LNCAP (cell line): Measurements from ENCODE around the gene ITGBL1.

ENCODE experiments used
- CTCF ChIP-seq: fragments of 450-650 bp; IDR thresholded peaks from 2 replicates; pipeline ENCODE4 v1.5.1; 2017; ENCODE audit warnings: mild to moderate bottlenecking

The ITGBL1 gene

GRCh38 chr13:101527130-101527529 is 74.7 kb downstream of the ITGBL1 start:
- TF ChIP-seq CTCF = no peak

GRCh38 chr13:101529422-101529821 is 76.9 kb downstream of the ITGBL1 start:
- TF ChIP-seq CTCF = no peak

GRCh38 chr13:101530293-101530692 is 77.8 kb downstream of the ITGBL1 start:
- TF ChIP-seq CTCF = no peak

GRCh38 chr13:101535192-101535746 is 82.8 kb downstream of the ITGBL1 start:
- TF ChIP-seq CTCF = no peak

GRCh38 chr13:101536079-101536478 is 83.6 kb downstream of the ITGBL1 start:
- TF ChIP-seq CTCF = no peak

GRCh38 chr13:101544979-101545378 is 92.5 kb downstream of the ITGBL1 start:
- TF ChIP-seq CTCF = no peak

- no peak for TF ChIP-seq CTCF
Observed at GRCh38 chr13:101545521-101545920, 93.0 kb downstream of the ITGBL1 start.

- TF ChIP-seq CTCF = no peak
Observed at GRCh38 chr13:101552286-101552685, 99.8 kb downstream of the ITGBL1 start.
